ENCODE measurements around the gene SURF4.

SURF4 gene

DNA sequence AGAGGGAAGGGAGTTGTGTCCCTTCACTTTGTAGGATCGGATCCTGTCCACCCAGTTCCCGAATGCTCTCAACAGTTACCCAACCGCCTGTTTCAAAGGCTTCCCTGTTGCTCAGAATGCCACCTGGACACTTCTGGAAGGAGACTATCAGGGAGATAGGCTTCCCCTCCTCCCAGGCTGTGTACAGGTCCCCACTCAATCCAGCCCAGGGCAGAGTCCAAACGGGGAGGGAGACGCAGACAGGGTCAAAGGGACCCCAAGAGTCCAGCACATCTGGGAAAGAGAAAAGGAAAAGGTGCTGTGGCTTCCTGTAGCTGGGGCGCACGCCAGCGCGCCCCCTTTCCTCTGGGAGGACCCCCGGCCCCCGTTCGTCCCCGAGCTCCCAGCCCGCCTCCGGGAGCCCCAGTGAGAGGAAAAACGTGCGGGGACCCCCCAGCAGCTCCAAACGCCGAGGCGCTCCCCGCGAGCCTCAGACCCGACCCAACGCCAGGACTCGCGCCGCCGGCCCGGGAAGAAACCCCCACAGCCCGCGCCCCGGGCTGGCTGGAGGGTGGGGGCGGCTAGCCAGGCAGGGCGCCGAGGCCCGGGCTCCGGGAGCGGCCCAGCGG is 640 bp downstream of the SURF4 start:
- Histone ChIP-seq H3K36me3 (ENCODE audit: insufficient read depth, low read length) (peaks cover under 1% of the 10 kb centered on the region; the same call in 1 of the 2 replicates), H3K9me3 (ENCODE audit: insufficient read depth, low read depth, low read length) (no peaks in the 10 kb centered on the region), H3F3A (ENCODE audit: low read depth) (peaks cover 16% of the 10 kb centered on the region), H3K9me2 (replicated peaks; ENCODE audit: low read depth, low read length) (no peaks in the 10 kb centered on the region), H4K20me1 (ENCODE audit: insufficient read depth, low read length, poor library complexity, severe bottlenecking) (peaks cover 54% of the 10 kb centered on the region), H3K4me2 (ENCODE audit: low read depth, low read length, poor library complexity, severe bottlenecking) (peak overlapping the region; percentile 84), H3K79me2 (ENCODE audit: insufficient read depth, low read length) (peaks cover 56% of the 10 kb centered on the region), H2AFZ (ENCODE audit: low read length) (no peak overlapping the region), H3K4me1 (ENCODE audit: insufficient read depth, low read length, poor library complexity, severe bottlenecking) (peaks cover 48% of the 10 kb centered on the region), H3K4me3 (ENCODE audit: low read length, poor library complexity, severe bottlenecking) (peak overlapping the region; percentile 99), H3K27me3 (ENCODE audit: insufficient read depth, low read length, poor library complexity, severe bottlenecking) (no peaks in the 10 kb centered on the region), H3K9ac (ENCODE audit: low read depth, low read length, poor library complexity, severe bottlenecking) (peak overlapping the region; percentile 96)
- TF ChIP-seq EZH2phosphoT487 (IDR thresholded peaks at IDR 0.05; ENCODE audit: borderline replicate concordance) (no peak), CTCF (conservative IDR thresholded peaks at IDR 0.05; ENCODE audit: low read length) (peak; percentile 48)

- Histone ChIP-seq H3K9me3 (ENCODE audit: insufficient read depth, low read depth, low read length) (no peaks in the 10 kb centered on the region), H3K9me2 (replicated peaks; ENCODE audit: low read depth, low read length) (no peaks in the 10 kb centered on the region), H3F3A (ENCODE audit: low read depth) (peaks cover 16% of the 10 kb centered on the region), H3K79me2 (ENCODE audit: insufficient read depth, low read length) (peaks cover 61% of the 10 kb centered on the region), H3K4me3 (ENCODE audit: low read length, poor library complexity, severe bottlenecking) (peak overlapping the region; percentile 99), H3K4me1 (ENCODE audit: insufficient read depth, low read length, poor library complexity, severe bottlenecking) (peaks cover 54% of the 10 kb centered on the region), H3K4me2 (ENCODE audit: low read depth, low read length, poor library complexity, severe bottlenecking) (peak overlapping the region; percentile 84), H3K36me3 (ENCODE audit: insufficient read depth, low read length) (peaks cover 4% of the 10 kb centered on the region; the same call in 1 of the 2 replicates), H3K9ac (ENCODE audit: low read depth, low read length, poor library complexity, severe bottlenecking) (peak overlapping the region; percentile 96), H2AFZ (ENCODE audit: low read length) (no peak overlapping the region), H3K27me3 (ENCODE audit: insufficient read depth, low read length, poor library complexity, severe bottlenecking) (no peaks in the 10 kb centered on the region), H4K20me1 (ENCODE audit: insufficient read depth, low read length, poor library complexity, severe bottlenecking) (peaks cover 60% of the 10 kb centered on the region)
- TF ChIP-seq CTCF (conservative IDR thresholded peaks at IDR 0.05; ENCODE audit: low read length) (no peak), EZH2phosphoT487 (IDR thresholded peaks at IDR 0.05; ENCODE audit: borderline replicate concordance) (no peak)
These were observed 1.2 kb downstream of the SURF4 start for GRCh38 chr9:133374612-133375115.

- peak overlapping the region; percentile 66 for H3K9ac ChIP-seq (ENCODE audit: low read depth, low read length, poor library complexity, severe bottlenecking)
- H3K36me3 ChIP-seq (ENCODE audit: insufficient read depth, low read length), result peaks cover 19% of the 10 kb centered on the region; the same call in 1 of the 2 replicates
- H3F3A ChIP-seq (ENCODE audit: low read depth), result peaks cover 16% of the 10 kb centered on the region
- no peaks in the 10 kb centered on the region for H3K9me2 ChIP-seq (replicated peaks; ENCODE audit: low read depth, low read length)
- no peak overlapping the region for H2AFZ ChIP-seq (ENCODE audit: low read length)
- H3K9me3 ChIP-seq (ENCODE audit: insufficient read depth, low read depth, low read length), result no peaks in the 10 kb centered on the region
- peak overlapping the region; percentile 96 for H3K4me2 ChIP-seq (ENCODE audit: low read depth, low read length, poor library complexity, severe bottlenecking)
- peaks cover 85% of the 10 kb centered on the region for H4K20me1 ChIP-seq (ENCODE audit: insufficient read depth, low read length, poor library complexity, severe bottlenecking)
- peak overlapping the region; percentile 74 for H3K4me3 ChIP-seq (ENCODE audit: low read length, poor library complexity, severe bottlenecking)
- TF ChIP-seq CTCF (conservative IDR thresholded peaks at IDR 0.05; ENCODE audit: low read length), result no peak
- no peak for TF ChIP-seq EZH2phosphoT487 (IDR thresholded peaks at IDR 0.05; ENCODE audit: borderline replicate concordance)
- H3K27me3 ChIP-seq (ENCODE audit: insufficient read depth, low read length, poor library complexity, severe bottlenecking), result no peaks in the 10 kb centered on the region
- H3K4me1 ChIP-seq (ENCODE audit: insufficient read depth, low read length, poor library complexity, severe bottlenecking), result peaks cover 69% of the 10 kb centered on the region
- peaks cover 87% of the 10 kb centered on the region for H3K79me2 ChIP-seq (ENCODE audit: insufficient read depth, low read length)
These were observed 3.7 kb downstream of the SURF4 start for GRCh38 chr9:133372144-133372543.

Data from Loucy (cell line).